Progenitor cell of endocrine pancreas (in vitro differentiated cells): Measurements from ENCODE around the gene MTHFD2. TPM values are rescaled to one million over a fixed set of nuclear protein-coding genes. Genes with fewer than 3 reads are reported as not detected.
"Not testable (repeated sequence)": the region's sequence is repeated elsewhere in the genome, so short reads cannot be mapped to it uniquely, and the experiment has no call there.

Experiments
- DNase-seq: peaks from one replicate; pipeline ENCODE4 v3.0.0; 2021; ENCODE audit warnings: low spot score; ENCODE audit not compliant: unreplicated experiment
- H3K27ac Mint-ChIP-seq: 2 replicates; pipeline ENCODE4 v1.8.0; 2021; ENCODE audit warnings: mild to moderate bottlenecking, moderate library complexity, mixed read lengths
- H3K27me3 Mint-ChIP-seq: 2 replicates; pipeline ENCODE4 v1.8.0; 2021; ENCODE audit warnings: mixed read lengths
- H3K36me3 Mint-ChIP-seq: 2 replicates; pipeline ENCODE4 v1.8.0; 2022; ENCODE audit warnings: mixed read lengths; ENCODE audit not compliant: insufficient read depth
- H3K4me1 Mint-ChIP-seq: 2 replicates; pipeline ENCODE4 v1.8.0; 2021; ENCODE audit warnings: low read depth, mixed read lengths
- H3K4me3 Mint-ChIP-seq: 2 replicates; pipeline ENCODE4 v1.8.0; 2021; ENCODE audit warnings: low read depth, mild to moderate bottlenecking, moderate library complexity, mixed read lengths
- H3K9me3 Mint-ChIP-seq: 2 replicates; pipeline ENCODE4 v1.8.0; 2021; ENCODE audit warnings: low read depth, mixed read lengths
- CTCF ChIP-seq: fragments of 200-600 bp; sonication (generic); IDR thresholded peaks from one replicate; pipeline ENCODE4 v1.5.0; 2021; ENCODE audit warnings: antibody characterized with exemption, mild to moderate bottlenecking; ENCODE audit not compliant: unreplicated experiment
- total RNA-seq: library from RNA; stranded (reverse); gene quantifications from 2 replicates; pipeline ENCODE4 v1.2.1, GENCODE V29; 2021

MTHFD2 gene
- total RNA-seq, 1 donor from 2014 or later: 64.9 TPM

GRCh38 chr2:74178211-74179062 is 20.0 kb upstream of the MTHFD2 start, which contains the start of gene MOB1A:
Gene MOB1A, minus strand, starts transcription at chr2:74178879. Its CDS starts 205 bp downstream, at chr2:74178674.
- H3K4me1 Mint-ChIP-seq: peaks cover 7% of the 10 kb centered on the region
- peak within 1 kb of the TSS; percentile 91 for H3K4me3 Mint-ChIP-seq
- H3K27me3 Mint-ChIP-seq: no peaks in the 10 kb centered on the region
- peaks cover 11% of the 10 kb centered on the region for H3K9me3 Mint-ChIP-seq
- peaks cover 18% of the 10 kb centered on the region for H3K36me3 Mint-ChIP-seq
- H3K27ac Mint-ChIP-seq: peak within 1 kb of the TSS; percentile 95
- DNase-seq: peak; percentile 95
- TF ChIP-seq CTCF: no peak

- peak; percentile 68 for TF ChIP-seq CTCF
- Mint-ChIP-seq H3K4me1 (peaks cover 7% of the 10 kb centered on the region), H3K27ac (peak overlapping the region; percentile 95), H3K27me3 (no peaks in the 10 kb centered on the region), H3K4me3 (peak overlapping the region; percentile 91), H3K36me3 (peaks cover 18% of the 10 kb centered on the region), H3K9me3 (peaks cover 11% of the 10 kb centered on the region)
- DNase-seq: no peak
Observed at GRCh38 chr2:74179063-74179865, 19.2 kb upstream of the MTHFD2 start.

- TF ChIP-seq CTCF: no peak
- peaks cover 6% of the 10 kb centered on the region for H3K4me1 Mint-ChIP-seq
- no peaks in the 10 kb centered on the region for H3K9me3 Mint-ChIP-seq
- H3K27ac Mint-ChIP-seq: no peak overlapping the region
- peaks cover 4% of the 10 kb centered on the region for H3K36me3 Mint-ChIP-seq
- H3K27me3 Mint-ChIP-seq: peaks cover 2% of the 10 kb centered on the region
- DNase-seq: no peak
- no peak overlapping the region for H3K4me3 Mint-ChIP-seq
Observed at GRCh38 chr2:74181739-74182138, 16.7 kb upstream of the MTHFD2 start.

- H3K36me3 Mint-ChIP-seq: no peaks in the 10 kb centered on the region
- no peak overlapping the region for H3K27ac Mint-ChIP-seq
- TF ChIP-seq CTCF: no peak
- H3K9me3 Mint-ChIP-seq: no peaks in the 10 kb centered on the region
- peaks cover 5% of the 10 kb centered on the region for H3K27me3 Mint-ChIP-seq
- H3K4me3 Mint-ChIP-seq: no peak overlapping the region
- H3K4me1 Mint-ChIP-seq: no peaks in the 10 kb centered on the region
- no peak for DNase-seq
Observed at GRCh38 chr2:74183878-74184277, 14.5 kb upstream of the MTHFD2 start.

- DNase-seq: no peak
- Mint-ChIP-seq H3K4me3 (no peak overlapping the region), H3K4me1 (peaks cover under 1% of the 10 kb centered on the region), H3K27ac (no peak overlapping the region), H3K36me3 (no peaks in the 10 kb centered on the region), H3K27me3 (peaks cover 5% of the 10 kb centered on the region), H3K9me3 (no peaks in the 10 kb centered on the region)
- no peak for TF ChIP-seq CTCF
Observed at GRCh38 chr2:74186038-74186437, 12.4 kb upstream of the MTHFD2 start.

GRCh38 chr2:74186706-74187105 is 11.7 kb upstream of the MTHFD2 start:
- H3K27me3 Mint-ChIP-seq, H3K27ac Mint-ChIP-seq, H3K4me1 Mint-ChIP-seq, H3K36me3 Mint-ChIP-seq, DNase-seq, H3K4me3 Mint-ChIP-seq, H3K9me3 Mint-ChIP-seq: not testable (repeated sequence)
